Measurements from ENCODE around the gene SP140L.
"Not testable (repeated sequence)": the region's sequence is repeated elsewhere in the genome, so short reads cannot be mapped to it uniquely, and the experiment has no call there.

The SP140L gene

DNA sequence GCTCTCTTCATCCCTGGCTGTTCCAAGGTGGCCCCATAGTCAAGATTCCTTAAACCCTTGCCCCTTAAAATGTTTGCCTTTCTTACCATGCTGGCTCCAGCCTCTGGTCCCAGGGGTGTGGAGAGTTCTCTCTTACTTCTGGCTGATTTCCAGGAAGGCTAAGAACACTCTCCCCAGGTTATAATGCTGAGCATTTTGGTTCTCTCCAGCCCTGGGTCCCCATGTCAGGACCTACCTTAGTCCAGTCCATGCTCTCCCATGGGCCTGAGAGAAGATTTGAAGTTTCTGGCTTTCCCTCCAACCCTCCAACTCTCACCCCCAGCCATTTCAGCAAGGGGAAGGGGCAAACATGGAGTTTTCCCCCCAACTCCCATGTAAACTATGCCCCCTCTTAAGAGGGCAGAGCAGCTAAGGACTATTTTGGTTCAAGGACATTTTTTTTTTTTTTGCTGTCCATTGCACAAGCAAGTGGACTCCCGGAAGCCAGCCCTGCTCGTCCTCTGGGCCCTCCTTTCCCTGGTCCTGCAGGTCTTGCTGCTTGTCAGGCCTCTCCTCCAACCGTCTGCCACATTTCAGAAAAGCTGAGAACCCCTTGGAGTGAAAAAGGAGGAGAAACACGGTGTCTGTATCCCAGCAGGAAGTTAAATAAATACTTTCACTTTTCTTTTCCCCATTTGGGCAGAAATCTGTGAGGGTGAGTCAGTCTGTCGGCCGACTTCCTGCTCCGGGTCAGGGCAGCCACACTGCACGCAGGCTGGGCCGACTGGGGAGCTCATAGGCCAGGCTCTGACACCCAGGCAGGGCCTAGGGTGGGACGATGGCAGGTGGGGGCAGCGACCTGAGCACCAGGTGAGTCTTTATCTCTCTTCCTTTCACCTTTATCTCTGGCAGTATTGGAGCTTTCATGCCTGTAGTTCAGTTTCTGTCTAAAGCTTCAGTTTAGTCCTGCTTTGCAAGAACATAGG lies at the start of gene SP140L:
Gene SP140L, plus strand, starts transcription at position 741 of the 965 bp plus-strand sequence. Its CDS starts 77 bp downstream, at position 818.
- peak; percentile 42 to 43 for DNase-seq (ENCODE audit: low read depth in 2 of 2)

DNA sequence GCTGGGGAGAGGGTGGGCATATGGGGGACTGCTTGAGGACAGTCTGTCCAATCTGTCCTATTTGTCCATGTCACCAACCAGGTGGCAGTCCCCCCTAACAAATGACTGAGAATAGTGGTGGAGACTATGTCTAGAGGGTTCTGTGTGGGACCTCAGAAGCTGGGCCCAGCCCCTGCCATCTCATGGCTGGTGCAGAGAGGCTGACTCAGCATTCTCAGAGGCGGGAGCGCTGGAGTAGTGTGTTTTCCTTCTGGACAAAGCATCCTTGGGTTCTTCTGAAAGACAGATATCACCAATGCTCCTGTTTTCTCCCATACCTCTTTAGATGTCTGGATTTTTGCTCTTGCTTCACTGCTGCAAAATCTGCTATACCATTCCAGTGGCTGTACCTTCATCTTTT lies 44.1 kb upstream of the SP140L start:
- DNase-seq (ENCODE audit: low read depth in 2 of 2), result no peak

GRCh38 chr2:230286048-230286447 lies 40.9 kb upstream of the SP140L start:
- no peak for DNase-seq (ENCODE audit: low read depth in 2 of 2)

DNA sequence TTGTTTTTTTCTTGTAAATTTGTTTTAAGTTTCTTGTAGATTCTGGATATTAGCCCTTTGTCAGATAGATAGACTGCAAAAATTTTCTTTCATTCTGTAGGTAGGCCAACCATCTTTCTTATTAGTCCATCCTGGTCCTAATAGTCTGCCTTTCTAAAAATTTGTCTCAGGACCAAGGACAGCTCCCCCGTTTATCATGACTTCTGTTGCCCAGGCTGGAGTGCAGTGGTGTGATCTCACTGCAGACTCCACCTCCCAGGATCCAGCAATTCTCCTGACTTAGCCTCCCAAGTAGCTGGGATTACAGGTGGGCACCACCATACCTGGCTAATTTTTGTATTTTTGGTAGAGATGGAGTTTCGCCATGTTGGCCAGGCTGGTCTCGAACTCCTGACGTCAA lies 37.7 kb upstream of the SP140L start:
- DNase-seq (ENCODE audit: low read depth in 2 of 2), result not testable (repeated sequence)

- DNase-seq (ENCODE audit: low read depth in 2 of 2), result no peak
Measured at GRCh38 chr2:230295192-230295591, 31.8 kb upstream of the SP140L start.

- DNase-seq (ENCODE audit: low read depth in 2 of 2), result no peak
Measured at GRCh38 chr2:230296917-230297316, 30.1 kb upstream of the SP140L start.

DNA sequence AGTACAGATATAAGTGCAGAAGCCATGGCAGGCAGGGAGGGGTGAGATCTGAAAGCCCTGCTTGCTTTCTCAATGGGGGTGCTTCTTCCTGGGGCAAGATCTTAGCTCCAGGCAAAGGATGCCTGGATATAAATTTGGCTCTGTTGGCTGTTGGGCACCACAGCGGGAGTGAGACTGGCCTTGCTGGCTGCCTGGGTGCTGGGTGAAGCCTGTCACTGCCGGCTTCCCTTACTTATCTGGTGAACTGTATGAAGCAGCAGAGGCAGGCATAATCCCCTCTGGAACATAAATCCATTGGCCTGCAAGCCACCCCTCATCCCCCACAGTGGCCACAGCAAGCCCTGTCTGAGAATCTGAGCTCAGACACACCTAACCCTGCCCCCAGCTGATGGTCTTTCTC lies 27.4 kb upstream of the SP140L start:
- no peak for DNase-seq (ENCODE audit: low read depth in 2 of 2)

DNA sequence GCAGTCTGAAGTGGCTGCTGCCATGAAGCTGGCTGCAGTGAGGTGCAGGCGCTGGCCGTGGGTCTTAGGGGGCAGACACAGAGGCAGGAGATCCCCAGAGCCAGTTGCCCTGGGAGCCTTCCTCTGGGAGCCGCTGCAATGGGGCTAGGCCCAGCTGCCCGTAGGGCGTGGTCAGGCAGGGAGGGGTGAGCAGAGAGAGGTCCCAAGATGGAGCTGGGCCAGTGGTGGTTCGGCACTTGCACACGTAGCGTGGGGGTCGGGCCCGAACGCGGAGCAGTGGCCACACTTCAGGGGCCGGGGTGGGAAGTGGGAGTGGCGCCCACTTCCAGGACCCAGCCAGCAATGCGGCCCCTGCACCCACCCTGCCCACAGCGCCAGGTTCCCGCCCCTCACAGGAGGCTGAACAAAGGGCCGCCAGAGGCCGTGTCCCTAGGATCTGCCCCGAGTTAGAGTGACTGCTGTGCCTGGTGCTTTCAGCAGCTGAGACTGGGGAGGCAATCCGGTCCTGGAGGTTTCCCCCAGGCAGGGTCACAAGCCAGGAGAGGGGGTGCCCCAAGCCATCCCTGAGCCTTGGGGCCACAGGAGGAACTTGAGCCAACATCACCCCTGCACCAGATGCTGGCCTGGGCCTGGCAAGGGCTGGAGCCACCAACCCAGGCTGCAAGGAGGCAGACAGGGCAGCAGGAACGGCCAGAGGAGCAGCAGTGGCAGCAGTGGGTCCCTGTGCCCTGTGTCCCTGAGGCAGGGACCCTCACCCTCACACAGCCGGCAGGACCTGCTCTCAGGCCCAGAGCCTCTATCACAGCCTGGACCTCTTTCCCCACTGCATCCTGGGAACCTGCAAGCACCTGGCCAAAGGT lies 21.3 kb upstream of the SP140L start:
- DNase-seq (ENCODE audit: low read depth in 2 of 2), result no peak

DNA sequence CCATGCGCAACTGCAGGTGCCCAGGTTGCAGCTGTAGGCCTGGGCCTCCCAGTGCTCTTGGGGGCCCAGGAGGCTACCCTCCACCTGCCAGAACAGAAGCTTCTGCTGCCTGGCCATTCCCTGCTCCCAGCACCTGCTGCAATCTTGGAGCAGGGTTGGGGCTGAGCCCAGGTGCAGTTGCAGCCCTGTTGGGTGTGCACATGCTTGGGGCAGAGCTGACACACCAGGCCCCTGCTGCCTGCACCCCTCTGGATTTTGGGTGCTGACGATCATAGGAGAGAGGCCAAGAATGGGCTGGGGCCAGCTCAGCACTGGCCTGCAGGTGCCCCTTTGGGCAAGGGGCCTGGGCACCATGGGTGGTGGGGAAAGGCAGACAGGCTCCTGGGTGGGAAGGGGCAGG lies 20.5 kb upstream of the SP140L start:
- DNase-seq (ENCODE audit: low read depth in 2 of 2), result no peak

- no peak for DNase-seq (ENCODE audit: low read depth in 2 of 2)
Measured at GRCh38 chr2:230307485-230307884, 19.5 kb upstream of the SP140L start.

DNA sequence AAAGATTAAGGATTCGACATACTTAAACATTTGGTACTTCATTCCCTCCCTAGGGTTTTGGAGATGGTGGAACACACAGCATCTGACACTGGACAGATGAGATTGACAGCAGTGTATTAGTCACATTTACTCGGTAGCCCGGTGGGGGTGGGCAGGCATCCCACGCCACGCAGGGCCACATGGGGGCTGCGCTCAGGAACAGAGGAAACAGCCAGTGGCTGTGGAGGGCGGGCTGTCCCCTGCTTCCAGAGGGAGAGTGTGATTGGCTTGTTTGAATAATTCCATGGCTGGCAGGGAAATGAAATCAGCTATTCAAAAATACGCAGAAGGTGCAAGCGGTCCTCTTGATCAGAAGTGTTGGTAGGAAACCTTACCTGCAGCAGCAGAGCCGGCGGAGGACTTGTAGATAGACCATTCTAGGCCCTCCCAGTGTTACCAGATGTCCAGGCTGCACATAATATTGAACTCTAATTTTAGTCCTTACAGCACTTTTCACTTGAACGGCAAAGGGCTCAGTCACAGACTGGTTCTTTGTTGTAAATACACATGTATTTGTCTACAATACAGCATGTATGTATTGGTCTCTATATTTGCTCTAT lies 18.5 kb upstream of the SP140L start:
- DNase-seq (ENCODE audit: low read depth in 2 of 2), result no peak

GRCh38 chr2:230310792-230311191 lies 16.2 kb upstream of the SP140L start:
- DNase-seq (ENCODE audit: low read depth in 2 of 2), result not testable (repeated sequence)

- not testable (repeated sequence) for DNase-seq (ENCODE audit: low read depth in 2 of 2)
Measured at GRCh38 chr2:230311634-230312033, 15.4 kb upstream of the SP140L start.

GRCh38 chr2:230312638-230313037 lies 14.4 kb upstream of the SP140L start:
- peak in 1 of 2 experiments; percentile 6 for DNase-seq (ENCODE audit: low read depth in 2 of 2)

DNA sequence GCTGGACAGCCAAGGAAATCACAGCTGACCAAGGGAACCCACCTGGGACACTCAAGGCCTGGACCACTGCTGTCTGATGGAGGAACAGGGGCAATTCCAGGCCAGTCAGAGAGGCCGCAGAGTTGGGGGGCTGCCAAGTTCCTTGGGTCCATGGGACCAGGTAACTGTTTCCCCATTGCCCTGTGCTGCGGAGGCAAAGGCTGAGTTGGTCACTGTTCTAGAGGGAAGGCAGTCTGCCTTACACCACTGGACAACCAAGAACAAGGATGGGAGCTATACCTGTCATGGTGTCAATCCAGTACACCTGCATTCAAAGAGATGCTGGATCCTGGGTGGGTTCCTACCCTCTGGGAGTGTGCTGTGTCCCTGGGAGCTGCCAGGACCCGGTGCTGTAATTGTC lies 9.6 kb upstream of the SP140L start:
- DNase-seq (ENCODE audit: low read depth in 2 of 2), result no peak

GRCh38 chr2:230318190-230319121 lies 8.5 kb upstream of the SP140L start:
- no peak for DNase-seq (ENCODE audit: low read depth in 2 of 2)

GRCh38 chr2:230319211-230319862 lies 7.7 kb upstream of the SP140L start:
- no peak for DNase-seq (ENCODE audit: low read depth in 2 of 2)

GRCh38 chr2:230321031-230321430 lies 6.0 kb upstream of the SP140L start:
- DNase-seq (ENCODE audit: low read depth in 2 of 2), result no peak

- no peak for DNase-seq (ENCODE audit: low read depth in 2 of 2)
Measured at GRCh38 chr2:230322561-230323384, 4.2 kb upstream of the SP140L start.

All from fibroblast of skin of left quadriceps (primary cell).